H1 (cell line): Measurements from ENCODE around the gene ACOT7. TPM values are rescaled to one million over a fixed set of nuclear protein-coding genes. Genes with fewer than 3 reads are reported as not detected.

Source experiments
- CHD1 ChIP-seq: IDR thresholded peaks from 2 replicates; pipeline ENCODE4 v1.6.1; 2012; ENCODE audit warnings: low read depth, low read length, improper control_type of control experiment
- GABPA ChIP-seq: IDR thresholded peaks from 2 replicates; pipeline ENCODE4 v1.6.1; 2011; ENCODE audit warnings: mild to moderate bottlenecking, low read length, moderate library complexity, borderline replicate concordance; ENCODE audit not compliant: insufficient read depth
- HDAC2 ChIP-seq, 2 experiments: fragments of 300-600 bp in 1 of 2; sonication (generic) in 1 of 2; IDR thresholded peaks; 2 replicates each; pipeline ENCODE4 v1.6.1; 2011 to 2012; ENCODE audit warnings: low read depth in 2 of 2, low read length in 2 of 2, mild to moderate bottlenecking in 2 of 2, moderate library complexity in 2 of 2, borderline replicate concordance in 1 of 2, inconsistent platforms in 1 of 2
- POU5F1 ChIP-seq: IDR thresholded peaks from 2 replicates; pipeline ENCODE4 v1.6.1; 2011; ENCODE audit warnings: low read depth, mild to moderate bottlenecking, low read length, moderate library complexity
- TCF12 ChIP-seq: IDR thresholded peaks from 2 replicates; pipeline ENCODE4 v1.6.1; 2011; ENCODE audit warnings: low read depth, mild to moderate bottlenecking, low read length
- polyA plus RNA-seq, 7 experiments: library from polyadenylated mRNA; depleted of rRNA in 3 of 7; stranded (reverse) in 5 of 7; unstranded in 2 of 7; fragments of >200 nt in 5 of 7; fragments of 200-250 nt in 2 of 7; gene quantifications; 1 replicate in 5 of 7; 2 replicates in 1 of 7; 4 replicates in 1 of 7; pipeline versions ENCODE4 v1.2.1 to v1.2.3, GENCODE V29; 2011 to 2013; ENCODE audit warnings: missing spikeins in 2 of 7, mixed read lengths in 2 of 7
- total RNA-seq: library from RNA; stranded (reverse); fragmentation: NEBNext Ultra II Directional; extraction: Animal tissue kit (Norgen Biotek cat#: 25700); gene quantifications from 2 replicates; pipeline ENCODE4 v1.2.1, GENCODE V29; 2021

ACOT7 gene
- total and polyA plus RNA-seq, 2 of the 8 experiments (the other 6 are each of a cell fraction or from before 2014, with no cell fraction given) = 151 to 214 TPM

DNA sequence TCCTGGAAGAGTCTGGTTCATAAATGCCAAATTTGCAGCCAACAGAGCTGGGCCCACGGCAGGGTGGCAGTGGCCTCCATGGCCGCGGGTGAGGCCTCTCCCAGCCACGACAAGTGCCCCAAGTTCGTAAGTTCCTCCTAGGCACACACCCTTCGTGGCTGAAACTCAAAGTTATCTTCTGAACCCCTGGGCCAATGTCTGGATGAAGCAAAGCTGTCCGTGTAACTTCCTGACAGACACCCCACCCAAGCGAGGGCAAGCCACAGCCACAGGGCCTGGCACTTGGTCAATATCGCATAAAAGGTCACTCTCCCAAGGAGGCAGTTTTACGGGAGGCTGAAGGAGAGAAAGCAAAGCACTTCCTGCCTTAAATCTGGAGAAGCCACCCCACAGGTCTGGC, 104.9 kb downstream of the ACOT7 start (continued):
- TF ChIP-seq CHD1 (no peak), HDAC2 (IDR thresholded peaks at IDR 0.05; ENCODE audit: borderline replicate concordance in 1 of 2, low read depth in 2 of 2, low read length in 2 of 2) (no peak), POU5F1 (no peak), GABPA (no peak), TCF12 (no peak)
